Activated effector memory CD4-positive, alpha-beta T cell treated with Interleukin-2 at 50 U/mL for 16 hours (primary cell): ENCODE results near the gene MED27.
"Not testable (repeated sequence)": the region's sequence is repeated elsewhere in the genome, so short reads cannot be mapped to it uniquely, and the experiment has no call there.

Source experiments
- DNase-seq: peaks from one replicate; pipeline ENCODE4 v3.0.0-alpha.2; 2020

The MED27 gene

DNA sequence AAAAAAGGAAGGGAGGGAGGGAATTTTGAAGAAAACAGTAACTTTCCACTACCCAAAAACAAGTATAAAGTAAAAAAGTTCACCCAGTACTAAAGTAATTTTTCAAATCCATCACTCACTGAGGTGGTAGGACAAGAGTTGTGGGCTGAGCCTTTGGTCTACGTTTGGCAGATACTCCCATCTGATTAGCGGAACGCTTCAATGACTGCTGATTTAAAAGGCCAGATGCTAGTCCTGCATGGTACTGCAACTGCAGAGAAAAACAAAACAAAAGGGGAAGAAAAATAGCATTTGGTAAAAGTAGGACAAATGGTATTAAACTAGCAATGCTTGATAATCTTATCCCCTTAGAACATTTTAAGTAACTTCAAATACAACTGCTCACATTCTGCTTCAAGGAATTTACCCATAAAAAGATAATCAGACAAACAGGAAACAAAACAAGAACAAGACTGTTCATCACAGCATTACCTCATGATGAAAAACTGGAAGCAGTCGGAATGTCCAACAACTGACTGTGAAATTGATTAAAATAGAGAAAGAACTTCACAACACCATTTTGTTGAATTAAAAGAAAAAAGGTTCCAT, 65.4 kb downstream of the MED27 start:
- no peak for DNase-seq

DNA sequence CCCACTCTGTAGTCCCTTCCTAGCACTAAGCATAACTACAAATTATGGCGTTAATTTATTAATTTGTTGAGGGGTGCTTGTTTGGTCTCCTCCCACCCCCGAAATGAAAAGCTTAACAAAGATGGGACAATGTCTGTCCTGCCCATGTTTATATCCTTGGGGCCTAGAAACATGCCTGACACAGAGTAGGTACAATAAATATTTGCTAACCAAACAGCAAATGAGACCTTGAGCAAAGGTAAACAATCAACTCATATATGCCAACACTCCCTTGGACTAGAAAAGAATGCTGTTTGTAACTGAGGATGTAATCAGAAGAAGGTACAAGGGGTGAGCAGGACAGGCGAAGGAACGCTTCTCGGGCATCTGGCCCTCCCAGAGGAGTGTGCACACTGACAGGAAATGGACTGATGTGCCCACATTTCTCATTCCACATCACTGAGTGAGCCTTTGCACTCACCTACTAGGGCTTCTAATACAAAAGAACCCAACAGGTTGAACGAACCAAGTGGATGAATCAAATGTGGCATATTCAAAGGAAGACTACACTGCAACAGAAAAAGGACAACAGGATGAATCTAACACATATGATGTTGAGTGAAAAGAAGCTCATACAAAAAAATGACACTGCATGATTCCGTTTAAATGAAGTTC, 66.8 kb downstream of the MED27 start:
- DNase-seq = no peak

DNA sequence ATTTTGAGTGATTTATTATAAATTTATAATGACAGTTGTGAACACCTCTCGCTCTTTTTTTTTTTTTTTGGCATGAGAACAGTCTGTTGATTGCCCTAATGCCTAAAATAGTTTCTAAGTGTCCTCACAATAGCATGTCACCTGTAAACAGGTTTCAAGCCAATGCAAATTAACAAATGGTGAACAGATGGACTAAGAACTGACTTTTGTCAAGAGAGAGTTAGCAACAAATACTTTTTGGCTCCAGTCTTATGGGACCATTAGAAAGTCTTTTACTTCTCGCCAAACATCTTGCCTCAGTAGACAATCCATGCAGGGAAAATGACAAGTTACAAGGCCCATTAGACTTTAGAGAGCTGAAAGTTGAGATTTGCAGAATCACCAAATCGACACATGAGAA, 67.8 kb downstream of the MED27 start:
- no peak for DNase-seq

DNA sequence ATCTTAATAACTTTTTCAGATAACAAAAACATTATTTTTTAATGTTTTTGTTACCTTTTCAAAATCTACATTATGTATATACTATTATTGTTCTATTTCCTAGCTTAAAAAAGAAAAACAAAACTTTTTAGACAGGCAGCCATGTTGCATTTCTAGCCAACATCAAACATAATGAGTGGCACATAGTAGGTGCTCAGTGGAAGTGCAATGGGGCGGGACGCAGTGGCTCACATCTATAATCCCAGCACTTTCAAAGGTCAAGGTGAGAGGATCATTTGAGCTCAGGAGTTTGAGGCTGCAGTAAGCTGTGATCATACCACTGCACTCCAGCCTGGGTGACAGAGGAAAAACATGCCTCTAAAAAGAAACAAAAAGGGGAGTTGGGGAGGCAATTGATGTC, 68.4 kb downstream of the MED27 start:
- no peak for DNase-seq

DNA sequence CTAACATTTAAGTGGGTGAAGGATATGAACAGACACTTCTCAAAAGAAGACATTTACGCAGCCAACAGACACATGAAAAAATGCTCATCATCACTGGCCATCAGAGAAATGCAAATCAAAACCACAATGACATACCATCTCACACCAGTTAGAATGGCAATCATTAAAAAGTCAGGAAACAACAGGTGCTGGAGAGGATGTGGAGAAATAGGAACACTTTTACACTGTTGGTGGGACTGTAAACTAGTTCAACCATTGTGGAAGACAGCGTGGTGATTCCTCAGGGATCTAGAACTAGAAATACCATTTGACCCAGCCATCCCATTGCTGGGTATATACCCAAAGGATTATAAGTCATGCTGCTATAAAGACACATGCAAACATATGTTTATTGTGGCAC, 69.5 kb downstream of the MED27 start:
- not testable (repeated sequence) for DNase-seq

DNA sequence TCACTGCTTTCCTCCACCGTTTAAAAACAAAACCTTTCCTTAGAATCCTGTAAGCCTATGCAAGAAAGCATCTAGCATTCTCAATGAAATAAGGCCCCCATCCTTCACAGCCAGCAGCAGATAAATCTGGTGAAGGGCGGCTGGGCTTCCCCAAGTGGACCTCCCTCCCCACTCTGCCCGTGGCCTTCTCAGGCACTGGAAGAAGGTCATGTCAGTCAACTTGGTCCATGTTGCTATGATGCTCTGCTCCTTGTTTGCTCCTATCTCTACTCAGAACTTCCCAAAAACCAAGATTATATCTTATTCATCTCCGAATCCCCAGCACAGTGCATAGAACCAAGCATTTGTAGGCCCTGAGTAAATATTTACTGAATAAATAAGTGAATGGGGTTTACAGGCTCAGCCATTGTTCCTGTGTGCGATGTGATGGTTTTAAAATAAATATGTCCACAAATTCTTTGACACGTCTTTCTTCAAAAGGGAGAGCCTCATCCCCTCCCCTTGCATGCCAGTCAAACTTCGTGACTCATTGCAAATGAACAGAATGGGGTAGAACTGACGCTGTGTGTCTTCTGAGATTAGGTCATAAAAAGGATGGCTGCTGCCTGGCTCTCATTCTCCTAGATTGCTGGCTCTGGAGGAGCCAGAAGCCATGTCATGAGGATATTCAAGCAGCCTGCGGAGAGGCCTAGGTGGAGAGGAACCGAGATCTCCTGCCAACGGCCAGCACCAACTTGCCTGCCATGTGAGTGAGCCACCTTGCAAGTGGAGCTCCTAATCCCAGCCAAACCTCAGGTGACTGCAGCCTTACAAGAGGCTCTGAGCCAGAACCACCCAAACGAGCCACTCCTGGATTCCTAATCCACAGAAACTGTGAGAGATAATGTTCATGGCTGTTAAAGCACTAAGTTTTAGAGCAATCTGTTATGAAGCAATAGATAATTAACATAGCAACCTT, 70.5 kb downstream of the MED27 start:
- no peak for DNase-seq

DNA sequence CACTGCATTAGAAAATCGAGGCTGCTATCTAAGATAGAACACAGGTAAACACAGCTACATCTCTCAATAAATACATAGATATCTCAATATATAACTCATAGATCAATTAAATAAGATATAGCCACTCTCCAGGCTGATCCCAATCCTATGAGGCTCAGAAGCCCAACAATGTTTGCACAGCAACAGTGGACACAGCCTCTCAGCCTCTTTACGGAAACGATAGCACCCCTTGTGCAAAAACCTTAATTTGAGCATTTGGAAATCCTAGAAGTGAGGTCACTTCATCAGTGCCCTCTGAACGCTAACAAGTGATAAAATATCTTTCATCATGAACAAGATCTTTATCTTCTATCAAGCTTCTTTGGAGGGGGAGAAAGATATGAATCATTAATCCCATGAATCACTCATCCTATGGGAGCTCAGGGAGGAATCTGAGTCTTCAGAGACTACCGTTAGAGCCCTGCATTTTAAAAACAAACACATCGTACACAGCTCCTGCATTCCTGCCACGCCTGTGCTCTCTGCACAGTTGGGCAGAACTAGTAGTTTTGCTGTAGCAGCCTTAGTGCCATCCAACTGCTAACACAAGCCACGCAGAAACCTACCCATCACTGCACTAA, 71.4 kb downstream of the MED27 start:
- DNase-seq = no peak

DNA sequence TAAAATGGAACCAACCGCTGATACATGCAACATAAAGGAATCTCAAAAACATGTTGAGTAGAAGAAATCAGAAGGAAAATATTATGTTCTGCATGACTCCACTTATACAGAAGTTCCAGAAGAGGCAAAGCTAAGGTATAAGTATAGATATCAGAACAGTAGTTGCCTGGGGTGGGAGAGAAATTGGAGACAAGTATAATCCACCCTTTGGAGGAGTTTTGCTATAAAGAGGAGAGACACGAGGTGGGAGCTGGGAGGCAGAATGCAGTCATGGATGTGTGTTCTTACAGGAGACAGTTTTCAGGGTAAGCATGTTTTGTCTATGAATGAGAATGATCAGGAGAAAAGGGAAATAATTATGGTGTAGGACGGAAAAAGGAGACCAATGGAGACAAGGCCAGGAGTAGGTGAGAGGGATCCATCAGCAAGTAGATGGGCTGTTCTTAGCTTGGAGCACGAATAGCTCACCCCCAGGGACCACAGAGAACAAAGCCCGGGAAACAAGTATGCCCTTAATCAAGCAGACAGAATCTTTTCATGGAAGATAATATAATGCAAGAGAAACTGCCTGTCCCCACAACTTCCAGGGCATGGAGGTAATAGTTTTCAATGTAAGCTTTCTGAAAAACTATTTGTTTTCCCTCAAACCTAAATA, 72.2 kb downstream of the MED27 start:
- no peak for DNase-seq

DNA sequence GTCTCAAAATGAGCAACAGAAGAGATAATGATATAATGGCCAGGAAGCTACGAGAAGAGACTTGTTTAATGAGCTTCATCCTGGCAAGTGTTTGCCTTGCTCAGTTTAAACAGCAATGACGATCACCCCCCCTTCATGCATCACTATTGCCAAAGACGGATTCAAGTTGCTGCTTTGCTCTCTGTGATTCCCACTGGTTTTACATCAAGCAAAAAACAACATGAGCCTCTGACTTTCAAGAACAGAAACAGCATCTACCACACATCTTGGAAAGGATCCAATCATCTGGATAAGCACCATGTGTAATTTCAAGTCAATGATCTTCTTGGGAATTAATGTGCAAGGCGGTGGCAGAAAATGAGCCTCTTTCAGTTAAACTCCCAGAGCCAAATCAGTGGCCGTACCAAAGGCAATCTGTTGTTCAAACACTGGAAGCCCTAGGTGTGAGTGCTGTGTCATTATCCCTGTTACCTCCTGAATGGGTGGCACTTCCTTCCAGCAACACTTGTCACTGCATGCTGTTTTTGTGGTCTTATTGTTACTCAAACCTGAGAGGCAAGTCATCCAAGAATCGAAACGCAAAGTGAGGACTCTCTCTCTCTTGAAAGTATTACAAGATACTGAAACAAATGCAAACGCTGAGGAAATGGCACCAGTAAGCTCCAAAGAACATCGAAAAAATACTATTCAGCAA, 72.8 kb downstream of the MED27 start:
- DNase-seq = no peak

DNA sequence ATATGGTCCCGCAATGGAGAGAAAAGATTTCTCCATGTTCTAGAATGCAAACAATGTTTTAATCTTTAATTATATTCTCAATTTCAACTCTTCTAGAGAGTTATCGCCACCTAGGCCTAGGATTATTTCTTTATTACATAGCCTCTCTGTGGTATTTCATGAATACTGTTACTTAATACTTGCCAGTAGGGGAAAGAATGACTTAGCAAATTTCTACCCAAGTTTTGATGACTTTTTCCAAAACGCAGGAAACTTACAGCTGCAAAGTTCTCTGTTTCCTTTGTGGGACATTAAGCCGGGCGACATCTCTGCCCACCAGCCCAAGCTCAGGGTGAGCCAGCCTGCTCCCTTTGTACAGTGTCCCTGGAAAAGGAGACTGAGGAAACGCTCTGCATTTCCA, 73.8 kb downstream of the MED27 start:
- no peak for DNase-seq

DNA sequence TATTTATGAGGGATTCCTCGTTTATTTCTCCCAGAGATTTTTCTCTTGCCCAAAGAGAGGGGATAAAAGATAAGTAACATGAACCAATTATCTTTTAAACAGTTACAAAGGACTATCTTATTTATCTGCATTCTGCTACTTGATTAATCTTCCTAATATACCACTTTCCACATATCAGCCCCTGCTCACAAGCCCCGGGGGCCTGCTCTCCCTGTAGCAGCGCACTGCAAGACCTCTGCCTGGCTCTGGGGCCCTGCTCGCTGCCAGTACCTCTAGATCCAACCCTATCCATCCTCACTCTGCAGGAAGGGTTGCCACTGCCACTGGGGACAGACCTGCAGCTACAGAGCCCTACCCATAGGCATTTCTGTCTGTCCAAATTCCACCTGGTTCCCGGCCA, 75.3 kb downstream of the MED27 start:
- no peak for DNase-seq

DNA sequence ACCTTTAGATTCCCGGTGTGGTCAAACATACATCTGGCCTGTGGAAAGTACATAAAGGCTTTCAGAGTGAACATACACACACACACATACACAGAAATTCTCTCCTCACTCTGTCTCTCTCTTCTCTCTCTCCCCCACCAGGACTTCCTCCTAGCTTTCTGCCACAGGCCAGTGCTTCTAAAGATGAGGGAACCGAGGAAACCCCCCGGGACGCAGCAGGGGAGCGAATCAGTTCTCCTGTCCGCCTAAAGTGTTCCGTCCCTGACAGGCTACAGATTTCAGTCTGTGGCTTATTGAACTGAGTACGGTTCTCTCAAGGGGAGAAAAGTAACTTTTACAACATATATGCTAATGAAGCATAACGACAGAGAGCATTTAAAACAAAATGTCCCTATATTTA, 75.8 kb downstream of the MED27 start:
- DNase-seq = no peak

DNA sequence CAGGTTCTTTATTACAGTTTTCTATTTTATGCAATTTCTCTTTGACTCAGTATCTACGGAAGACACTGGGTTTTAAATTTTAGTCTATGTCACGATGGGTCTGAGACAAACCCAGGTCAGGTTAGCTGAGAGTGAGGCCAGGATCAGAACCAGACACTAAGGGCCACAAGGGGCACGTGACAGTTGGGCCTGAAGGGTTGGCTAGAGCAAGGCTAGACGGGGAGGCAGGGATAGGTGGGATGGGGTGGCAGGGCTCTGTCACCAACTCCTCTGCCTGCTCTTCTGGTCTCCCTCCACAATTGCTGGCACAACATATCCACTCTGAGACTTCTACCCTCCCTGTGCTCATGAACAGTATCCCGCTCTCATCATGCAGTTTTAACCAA, 76.4 kb downstream of the MED27 start:
- no peak for DNase-seq

DNA sequence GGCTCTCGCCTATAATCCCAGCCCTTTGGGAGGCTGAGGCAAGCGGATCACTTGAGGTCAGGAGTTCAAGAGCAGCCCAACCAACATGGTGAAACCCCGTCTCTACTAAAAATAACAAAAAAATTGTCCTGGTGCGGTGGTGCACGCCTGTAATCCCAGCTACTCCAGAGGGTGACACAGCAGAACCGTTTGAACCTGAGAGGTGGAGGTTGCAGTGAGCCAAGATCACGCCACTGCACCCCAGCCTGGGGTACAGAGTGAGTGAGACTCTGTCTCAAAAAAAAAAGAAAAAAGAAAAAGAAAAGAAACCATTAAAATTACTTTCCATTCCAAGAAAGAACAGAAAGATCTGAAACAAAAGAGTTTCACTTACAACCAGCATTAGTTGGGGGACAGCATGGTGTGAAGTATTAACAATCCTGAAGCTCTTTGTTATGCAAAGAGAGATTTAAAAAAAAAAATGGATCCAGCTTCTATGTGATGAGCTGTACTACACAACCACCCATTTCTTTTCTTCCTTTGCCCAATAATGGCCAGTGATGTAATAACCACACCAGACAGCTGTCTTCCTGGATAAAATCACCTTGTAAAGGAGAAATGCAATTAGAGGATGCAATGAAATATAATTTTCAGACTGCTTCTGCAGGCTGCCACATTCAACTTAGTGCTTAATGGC, 76.9 kb downstream of the MED27 start:
- no peak for DNase-seq

DNA sequence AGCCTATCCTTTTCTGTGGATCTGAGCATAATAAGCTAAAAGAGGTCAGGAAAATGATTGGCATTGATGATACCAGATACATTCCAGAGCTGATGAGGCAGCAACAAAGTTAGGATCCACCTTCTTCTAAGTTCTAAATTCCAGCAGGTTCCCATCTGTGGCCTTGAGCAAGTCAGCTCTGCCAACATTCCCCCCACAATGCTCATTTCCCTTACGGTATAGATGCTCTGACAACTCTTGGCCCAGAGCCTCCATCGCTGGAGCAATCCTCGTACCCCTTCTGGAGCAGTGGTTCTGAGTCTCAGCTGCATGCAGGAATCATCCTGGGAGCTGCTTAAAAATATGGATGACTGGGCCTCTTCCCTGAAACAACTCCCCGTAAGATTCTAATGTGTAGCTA, 78.1 kb downstream of the MED27 start:
- no peak for DNase-seq

DNA sequence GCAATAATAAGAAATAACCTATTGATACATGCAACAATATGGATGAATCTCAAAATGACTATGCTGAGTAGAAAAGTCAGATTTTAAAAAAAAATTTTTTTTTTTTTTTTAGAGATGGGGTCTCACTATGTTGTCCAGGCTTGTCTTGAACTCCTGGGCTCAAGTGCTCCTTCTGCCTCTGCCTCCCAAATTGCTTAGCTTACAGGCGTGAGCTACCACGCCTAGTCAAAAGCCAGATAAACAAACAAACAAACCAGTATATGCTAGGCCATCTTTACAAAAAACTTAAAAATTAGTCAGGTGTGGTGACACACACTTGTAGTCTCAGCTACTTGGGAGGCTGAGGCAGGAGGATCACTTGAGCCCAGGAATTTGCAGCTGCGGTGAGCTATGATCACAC, 79.0 kb downstream of the MED27 start:
- no peak for DNase-seq

DNA sequence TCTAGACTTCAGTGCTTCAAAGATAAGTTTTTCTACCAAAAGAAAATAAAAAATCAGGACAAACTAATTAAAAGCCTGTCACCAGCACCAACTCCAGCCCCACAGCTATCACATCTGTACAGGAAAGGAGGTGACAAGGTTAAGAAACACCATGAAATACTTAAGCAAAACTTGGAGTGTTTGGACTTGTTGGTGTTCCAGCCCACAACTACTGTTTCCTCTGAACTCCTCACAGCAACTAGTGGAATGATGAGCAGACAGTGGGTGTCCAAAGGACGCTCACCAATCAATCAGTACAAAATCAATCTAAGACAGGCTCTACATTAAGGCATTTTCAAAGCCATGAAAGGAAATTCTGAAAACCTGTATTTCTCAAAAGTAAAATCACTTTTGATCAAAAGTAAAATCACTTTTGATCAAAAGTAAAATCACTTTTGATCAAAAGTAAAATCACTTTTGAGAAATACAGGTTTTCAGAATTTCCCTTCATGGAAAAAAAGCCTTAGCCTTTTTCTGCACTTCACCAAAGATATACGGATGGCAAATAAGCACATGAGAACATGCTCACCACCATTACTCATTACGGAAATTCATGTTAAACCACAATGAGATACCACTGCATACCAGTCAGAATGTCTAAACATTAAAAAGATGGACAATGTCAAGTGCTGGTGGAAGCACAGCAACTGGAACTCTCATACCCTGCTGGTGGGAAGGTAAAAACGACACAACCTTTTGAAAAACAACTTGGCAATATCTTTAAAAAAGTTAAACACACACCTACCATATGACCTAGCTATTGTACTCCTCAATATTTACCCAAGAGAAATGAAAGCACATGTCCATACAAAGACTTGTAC, 79.7 kb downstream of the MED27 start:
- DNase-seq = no peak

DNA sequence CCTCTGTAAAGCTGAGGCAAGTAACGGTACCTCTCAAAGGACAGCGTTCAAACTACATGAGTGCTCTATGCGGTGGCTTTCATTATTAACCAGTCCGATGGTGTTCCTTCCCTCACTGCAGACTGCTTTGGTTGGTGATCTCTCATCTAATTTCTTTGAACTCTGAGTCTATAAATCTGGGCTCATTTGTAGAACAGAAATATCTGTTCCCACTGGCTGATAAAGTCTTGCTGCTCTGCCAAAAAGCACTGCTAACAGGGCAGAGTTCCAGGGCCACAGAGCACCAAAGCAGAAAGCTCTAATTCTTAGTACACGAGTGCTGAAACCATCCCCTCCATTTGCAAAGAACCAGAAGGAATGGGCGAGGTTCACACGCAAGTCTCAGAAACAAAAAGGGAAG, 81.9 kb downstream of the MED27 start:
- no peak for DNase-seq

DNA sequence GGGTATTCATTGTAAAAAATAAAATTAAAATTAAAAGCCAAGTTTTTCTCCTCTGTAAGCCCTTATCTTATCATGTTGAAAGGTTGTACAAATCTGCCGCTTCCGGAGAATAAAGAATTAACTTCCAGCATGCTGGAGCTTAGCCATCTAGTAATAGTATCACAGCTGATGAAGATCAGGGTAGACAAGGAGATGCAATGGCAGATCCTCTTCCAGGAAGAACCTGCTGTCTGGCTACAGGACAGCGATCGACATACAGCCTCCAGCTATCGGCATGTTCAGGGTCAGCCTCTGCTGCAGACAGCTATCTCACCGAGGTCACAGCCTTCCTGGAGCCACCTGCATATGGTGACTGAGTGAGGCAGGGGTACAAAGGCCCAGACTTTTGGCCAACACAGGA, 82.6 kb downstream of the MED27 start:
- DNase-seq = no peak

DNA sequence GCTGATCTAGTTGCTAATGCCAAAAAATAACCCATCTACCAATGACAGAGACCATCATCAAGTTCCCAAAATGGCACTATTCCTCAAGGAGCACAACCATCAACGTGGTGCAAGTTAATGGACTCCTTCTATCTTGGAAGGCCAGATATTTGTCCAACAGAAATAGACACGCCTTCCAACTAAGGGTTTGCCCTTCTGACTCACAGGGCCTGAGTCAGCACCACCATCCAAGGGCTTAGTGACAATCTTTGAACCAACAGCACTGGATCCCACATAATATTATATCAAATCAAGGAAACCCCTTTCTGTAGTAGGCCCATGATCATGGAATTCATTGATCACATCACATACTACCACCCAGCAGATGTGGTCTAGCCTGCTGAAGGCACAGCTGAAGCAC, 84.3 kb downstream of the MED27 start:
- DNase-seq = no peak
